Adipose tissue (tissue), 3 donors: ENCODE data around the gene OVCA2. TPM values are rescaled to one million over a fixed set of nuclear protein-coding genes. Genes with fewer than 3 reads are reported as not detected.

Source experiments
- H3K27ac ChIP-seq: one replicate; pipeline ENCODE4 v1.5.1; 2013; ENCODE audit warnings: low read depth, low read length
- WGBS, 3 donors: extraction: QIAGEN DNeasy Blood & Tissue Kit; methylation state at CpG; one replicate each; pipeline ENCODE4 v1.1.7; 2013; 5-methylcytosine and 5-hydroxymethylcytosine counted together
- polyA plus RNA-seq, 3 donors: library from polyadenylated mRNA; stranded (reverse); fragments of 200-250 nt; gene quantifications; one replicate each; pipeline ENCODE4 v1.2.3, GENCODE V29; 2013
- donor health status: healthy with polysubstance abuse.
- donor health status: Bipolar disorder and iron deficiency.
- donor health status: healthy.

Gene OVCA2
- polyA plus RNA-seq, 3 donors, result 30.9 to 40.7 (median 38.7) TPM

GRCh38 chr17:2028234-2028614 lies 13.6 kb upstream of the OVCA2 start:
- no peak overlapping the region for H3K27ac ChIP-seq
- WGBS, 3 donors, result 76 to 79% (median 78%) methylated on average over 5 of the region's 5 CpGs

DNA sequence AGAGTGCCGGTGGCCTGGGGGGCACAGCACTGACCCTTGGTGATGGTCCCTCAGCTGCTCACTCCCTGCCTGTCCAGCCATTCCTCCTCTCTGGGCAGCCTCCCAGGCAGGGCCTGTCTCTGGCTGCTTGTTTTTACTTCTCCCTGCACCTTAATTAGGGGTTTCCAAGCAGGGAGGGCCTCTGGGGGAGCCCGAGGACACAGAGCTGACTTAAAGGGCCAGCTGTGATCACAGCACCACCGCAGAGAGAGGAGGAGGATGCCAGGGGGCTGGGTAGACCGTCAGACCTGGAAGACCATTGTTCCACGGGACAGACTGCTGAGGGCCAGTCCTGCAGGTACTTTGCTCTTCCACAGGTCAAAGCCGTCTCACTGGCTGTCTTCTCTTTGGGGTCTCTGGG lies 13.1 kb upstream of the OVCA2 start:
- 52 to 63% (median 53%) methylated on average over 6 of the region's 6 CpGs for WGBS, 3 donors
- no peak overlapping the region for H3K27ac ChIP-seq

- WGBS, 3 donors, result 1% methylated on average over 56 to 59 of the region's 59 CpGs
- H3K27ac ChIP-seq, result no peak within 1 kb of the TSS
Measured at GRCh38 chr17:2029911-2030778, 11.7 kb upstream of the OVCA2 start, which contains the start of gene DPH1. Gene DPH1, plus strand, starts transcription at chr17:2030153. Its CDS starts 17 bp downstream, at chr17:2030170.

GRCh38 chr17:2030779-2031163 lies 11.1 kb upstream of the OVCA2 start:
- no peak overlapping the region for H3K27ac ChIP-seq
- 18 to 22% (median 19%) methylated on average over 10 of the region's 10 CpGs for WGBS, 3 donors

- H3K27ac ChIP-seq, result no peak overlapping the region
- WGBS, 3 donors, result 93 to 95% (median 93%) methylated on average over 7 of the region's 7 CpGs
Measured at GRCh38 chr17:2033153-2033552, 8.7 kb upstream of the OVCA2 start.

- WGBS, 3 donors, result 68 to 75% (median 74%) methylated on average over 6 to 7 of the region's 7 CpGs
- peak overlapping the region; percentile 13 for H3K27ac ChIP-seq
Measured at GRCh38 chr17:2034157-2034556, 7.7 kb upstream of the OVCA2 start.

DNA sequence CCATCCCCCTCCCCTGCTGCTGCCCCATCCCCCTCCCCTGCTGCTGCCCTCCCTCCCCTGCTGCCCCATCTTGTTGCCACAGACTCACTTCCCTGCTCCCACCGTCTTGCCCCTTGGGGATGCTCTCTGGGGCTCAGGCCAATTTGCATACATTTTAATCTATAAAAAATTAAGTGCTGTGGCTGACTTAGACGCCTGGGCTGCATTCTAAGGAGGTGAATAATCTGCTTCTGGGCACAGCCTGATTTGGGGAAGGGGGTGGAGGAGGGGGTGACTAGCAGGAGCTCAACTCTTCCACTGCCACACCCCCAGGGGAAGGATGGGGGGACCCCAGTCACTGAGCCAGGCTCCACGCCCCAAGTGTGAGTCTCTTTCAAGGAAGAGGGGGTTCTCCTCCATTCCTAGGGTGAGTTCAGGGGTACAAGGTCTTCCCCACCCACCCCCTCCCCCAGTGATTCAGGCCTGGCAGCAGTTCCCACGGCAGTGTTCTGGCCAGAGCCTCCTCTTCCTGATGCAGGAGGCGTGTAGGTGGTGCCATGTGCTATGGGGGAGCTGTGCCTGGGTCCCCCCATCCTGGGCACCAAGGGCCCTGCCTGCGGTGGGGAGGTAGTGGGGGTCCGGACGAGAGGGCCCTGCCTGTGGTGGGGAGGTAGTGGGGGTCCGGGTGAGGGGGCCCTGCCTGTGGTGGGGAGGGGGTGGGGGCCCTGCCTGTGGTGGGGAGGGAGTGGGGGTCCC lies 6.8 kb upstream of the OVCA2 start:
- WGBS, 3 donors, result 59 to 72% (median 71%) methylated on average over 6 to 8 of the region's 9 CpGs
- no peak overlapping the region for H3K27ac ChIP-seq

DNA sequence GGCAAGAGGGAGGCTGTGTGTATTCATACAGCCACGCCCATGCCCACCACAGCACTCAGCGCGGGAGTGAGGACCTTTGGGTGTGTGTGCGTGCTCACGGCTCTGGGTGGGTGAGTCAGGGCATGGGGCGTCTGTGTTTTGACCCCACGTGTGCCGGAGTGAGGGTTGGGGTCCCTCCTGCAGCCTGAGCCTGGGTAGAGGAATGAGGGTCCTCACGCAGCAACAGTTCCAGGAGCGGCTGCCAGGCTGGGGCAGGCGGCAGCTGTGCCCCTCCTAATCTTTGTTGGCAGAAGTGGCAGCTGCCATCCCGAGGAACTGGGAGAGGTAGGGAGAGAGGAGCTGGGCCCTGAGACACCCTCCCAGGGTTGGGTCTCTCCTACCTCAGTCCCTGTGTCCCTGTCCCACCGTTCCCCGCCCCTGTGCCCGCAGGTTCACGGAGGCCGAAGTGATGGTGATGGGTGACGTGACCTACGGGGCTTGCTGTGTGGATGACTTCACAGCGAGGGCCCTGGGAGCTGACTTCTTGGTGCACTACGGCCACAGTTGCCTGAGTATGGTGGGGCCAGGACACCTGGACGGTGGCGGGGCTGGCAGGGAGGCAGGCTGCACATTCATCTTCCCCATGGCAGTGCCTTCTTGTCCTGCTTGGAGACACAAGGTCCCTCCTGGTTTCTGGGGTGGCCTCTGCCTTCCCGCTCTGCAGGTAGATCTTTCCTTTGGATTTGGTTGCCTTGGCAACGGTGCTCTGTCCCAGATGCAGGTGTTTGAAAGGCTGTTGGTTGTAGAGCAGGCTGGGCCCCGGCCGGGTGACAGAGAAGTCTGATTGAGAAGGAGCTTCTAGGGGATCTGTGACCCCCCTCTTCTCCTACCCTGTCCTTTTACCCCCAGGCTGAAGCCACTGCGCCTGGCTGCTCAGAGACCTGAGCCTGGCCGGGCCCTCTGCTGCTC lies 6.0 kb upstream of the OVCA2 start:
- 88 to 91% (median 91%) methylated on average over 29 of the region's 29 CpGs for WGBS, 3 donors
- no peak overlapping the region for H3K27ac ChIP-seq

DNA sequence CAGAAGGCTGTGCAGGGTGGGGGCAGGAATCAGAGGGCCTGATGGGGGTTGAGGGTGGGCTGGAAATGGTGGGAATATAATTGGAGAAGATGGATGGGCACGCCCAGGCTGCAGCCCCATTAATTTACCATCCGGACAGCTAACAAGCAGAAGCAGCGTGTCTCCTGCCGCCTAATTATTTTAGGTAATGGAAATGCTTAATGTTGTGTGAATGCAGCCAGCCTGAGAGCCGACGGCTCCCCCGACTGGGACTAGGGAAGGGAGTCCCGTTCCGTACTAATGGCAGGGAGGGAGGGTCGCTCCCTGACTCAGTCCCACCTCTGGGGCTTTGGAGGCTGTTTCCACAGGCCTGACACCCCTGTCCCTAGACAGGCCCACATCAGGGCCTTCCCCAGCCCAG lies 4.7 kb upstream of the OVCA2 start:
- H3K27ac ChIP-seq, result no peak overlapping the region
- 90 to 94% (median 91%) methylated on average over 10 of the region's 10 CpGs for WGBS, 3 donors

- no peak overlapping the region for H3K27ac ChIP-seq
- 84 to 95% (median 85%) methylated on average over 7 of the region's 7 CpGs for WGBS, 3 donors
Measured at GRCh38 chr17:2040219-2040827, 1.5 kb upstream of the OVCA2 start.

- 41 to 54% (median 52%) methylated on average over 13 to 16 of the region's 16 CpGs for WGBS, 3 donors
- H3K27ac ChIP-seq, result peak overlapping the region; percentile 38
Measured at GRCh38 chr17:2040942-2041560, 771 bp upstream of the OVCA2 start.

GRCh38 chr17:2042390-2042847 lies 597 bp downstream of the OVCA2 start:
- 13 to 23% (median 17%) methylated on average over 17 of the region's 17 CpGs for WGBS, 3 donors

DNA sequence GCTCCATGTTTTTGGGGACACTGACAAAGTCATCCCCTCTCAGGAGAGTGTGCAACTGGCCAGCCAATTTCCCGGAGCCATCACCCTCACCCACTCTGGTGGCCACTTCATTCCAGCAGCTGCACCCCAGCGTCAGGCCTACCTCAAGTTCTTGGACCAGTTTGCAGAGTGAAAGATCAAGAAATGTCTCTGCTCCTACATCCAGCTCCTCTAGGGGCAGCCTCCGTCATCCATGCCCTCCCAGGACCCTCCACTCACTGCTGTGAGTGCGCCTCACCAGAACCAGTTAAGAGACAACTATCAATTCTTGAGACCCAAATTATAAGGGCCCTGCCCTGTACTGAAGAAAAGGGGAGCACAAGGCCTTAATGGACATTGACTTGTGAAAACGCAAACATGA lies 1.1 kb downstream of the OVCA2 start:
- no peak overlapping the region for H3K27ac ChIP-seq
- 87 to 91% (median 87%) methylated on average over 5 of the region's 5 CpGs for WGBS, 3 donors

More at GRCh38 chr17:2042390-2042847, 597 bp downstream of the OVCA2 start:
- peak overlapping the region; percentile 10 for H3K27ac ChIP-seq

GRCh38 chr17:2043785-2044184 lies 2.0 kb downstream of the OVCA2 start:
- H3K27ac ChIP-seq, result no peak overlapping the region
- WGBS, 3 donors, result 84 to 94% (median 87%) methylated on average over 6 of the region's 6 CpGs

GRCh38 chr17:2044263-2044894 lies 2.6 kb downstream of the OVCA2 start:
- WGBS, 3 donors, result 94 to 96% (median 95%) methylated on average over 5 of the region's 5 CpGs
- no peak overlapping the region for H3K27ac ChIP-seq

DNA sequence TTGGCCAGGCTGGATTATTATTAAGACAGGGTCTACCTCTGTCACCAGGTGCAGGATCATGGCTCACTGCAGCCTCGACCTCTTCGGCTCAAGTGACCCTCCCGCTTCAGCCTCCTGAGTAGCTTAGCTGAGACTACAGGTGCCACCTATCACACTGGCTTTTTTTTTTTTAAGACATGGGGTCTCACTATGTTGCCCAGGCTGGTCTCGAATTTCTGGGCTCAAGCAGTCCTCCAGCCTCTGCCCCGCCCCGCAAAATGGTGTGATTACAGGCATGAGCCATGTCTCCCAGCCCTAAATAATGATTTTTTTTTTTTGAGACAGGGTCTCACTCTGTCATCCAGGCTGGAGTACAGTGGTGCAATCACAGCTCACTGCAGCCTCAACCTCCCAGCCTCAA lies 5.8 kb downstream of the OVCA2 start:
- H3K27ac ChIP-seq, result no peak overlapping the region
- WGBS, 3 donors, result 87 to 93% (median 93%) methylated on average over 6 of the region's 6 CpGs

- H3K27ac ChIP-seq, result no peak overlapping the region
- 8 to 21% (median 20%) methylated on average over 9 of the region's 9 CpGs for WGBS, 3 donors
Measured at GRCh38 chr17:2048805-2049204, 7.0 kb downstream of the OVCA2 start.
